ENCODE data around the gene NHEJ1.

- no peak for TF ChIP-seq CTCF (IDR thresholded peaks at IDR 0.05; ENCODE audit: extremely low read depth in 1 of 2, insufficient read depth in 1 of 2, low read depth in 1 of 2, low read length in 2 of 2)
- TF ChIP-seq EZH2 (IDR thresholded peaks at IDR 0.05; ENCODE audit: borderline replicate concordance, low read depth, low read length, severe bottlenecking), result no peak
- no peak for TF ChIP-seq FOS (IDR thresholded peaks at IDR 0.05; ENCODE audit: borderline replicate concordance, insufficient read depth, low read length)
Observed at GRCh38 chr2:219027511-219028055, 133.0 kb downstream of the NHEJ1 start.
